ENCODE measurements around the gene MTARC1. TPM values are rescaled to one million over a fixed set of nuclear protein-coding genes. Genes with fewer than 3 reads are reported as not detected.

Gene MTARC1
- total RNA-seq (2021; ENCODE audit: unreplicated experiment) (0.74 TPM), Bru-seq, nascent RNA (percentile 23 among the genes with signal in this experiment), BruChase-seq, experiment 1, labeled RNA remaining after a 2-hour chase (percentile 30 among the genes with signal in this experiment), BruChase-seq, experiment 2, labeled RNA remaining after a 6-hour chase (percentile 28 among the genes with signal in this experiment)
- polyA plus RNA-seq (2012; ENCODE audit: insufficient read length): 0.30 TPM
- long read RNA-seq, full-length matches to known transcripts: 1 of 1 reads
- long read RNA-seq, partial matches to known transcripts: 0 of 1 reads
- long read RNA-seq, other reads (novel, unspliced or antisense): 0 of 1 reads

DNA sequence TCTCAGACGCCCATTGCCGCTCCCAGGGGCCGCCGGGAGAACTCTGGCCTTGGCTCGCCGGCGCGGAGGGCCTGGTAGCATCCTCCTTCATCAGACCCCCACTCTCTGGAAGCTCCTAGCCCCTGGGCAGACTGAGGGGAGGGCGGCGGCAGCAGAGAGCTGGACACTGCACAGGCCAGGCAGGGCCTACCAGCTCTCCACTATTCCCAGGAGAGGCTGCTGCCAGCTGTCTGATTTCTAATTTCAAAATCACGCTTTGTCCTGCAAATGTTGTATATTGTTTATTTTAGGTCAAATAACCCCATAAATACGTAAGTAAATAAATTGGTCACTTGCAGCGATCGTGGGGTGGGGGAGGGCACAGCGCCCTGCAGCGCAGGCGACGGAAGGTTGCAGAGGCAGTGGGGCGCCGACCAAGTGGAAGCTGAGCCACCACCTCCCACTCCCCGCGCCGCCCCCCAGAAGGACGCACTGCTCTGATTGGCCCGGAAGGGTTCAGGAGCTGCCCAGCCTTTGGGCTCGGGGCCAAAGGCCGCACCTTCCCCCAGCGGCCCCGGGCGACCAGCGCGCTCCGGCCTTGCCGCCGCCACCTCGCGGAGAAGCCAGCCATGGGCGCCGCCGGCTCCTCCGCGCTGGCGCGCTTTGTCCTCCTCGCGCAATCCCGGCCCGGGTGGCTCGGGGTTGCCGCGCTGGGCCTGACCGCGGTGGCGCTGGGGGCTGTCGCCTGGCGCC is at the start of gene MTARC1:
MTARC1 (plus strand) TSS at position 577 of the 732 bp plus-strand sequence; CDS start at position 609, 32 bp downstream.
- DNase-seq (ENCODE audit: low read depth, low spot score) (no peak), ATAC-seq (peak; percentile 77)
- Histone ChIP-seq H3K27ac (ENCODE audit: low read length) (no peak within 1 kb of the TSS), H3K4me1 (ENCODE audit: control insufficient read depth, insufficient read depth, low read length) (no peaks in the 10 kb centered on the region), H3K27me3 (ENCODE audit: control insufficient read depth, insufficient read depth, low read length) (no peaks in the 10 kb centered on the region), H3K36me3 (ENCODE audit: control insufficient read depth, insufficient read depth, low read length) (no peaks in the 10 kb centered on the region; the same call in 1 of the 2 replicates), H3K9me3 (ENCODE audit: control insufficient read depth, insufficient read depth, low read depth, low read length) (no peaks in the 10 kb centered on the region), H3K4me3 (ENCODE audit: low read depth in 2 of 2, low read length in 2 of 2) (peak within 1 kb of the TSS; percentile 40 to 47)
- no TSS peak for BruUV-seq (replicated peaks)
- CTCF ChIA-PET: interaction anchor here (0.6 to 0.7 kb wide), 3 partner anchors 107 to 418 kb away, joined by 3 to 4 read pairs (median 4); no protein-coding TSS in a partner anchor
- intact Hi-C loops (cut with micrococcal nuclease; ENCODE audit: unreplicated experiment) (no loop called here), in situ Hi-C loops (cut with HindIII; ENCODE audit: low pct_unique_long_range_greater_than_20kb, low sequenced_read_pairs) (no loop called here)
- TF ChIP-seq CTCF (IDR thresholded peaks at IDR 0.05) (peak; percentile 41), TCF7L2 (IDR thresholded peaks at IDR 0.05; ENCODE audit: low read depth, low read length) (no peak)
- POLR2A ChIA-PET: no interaction called here

- H3K27ac ChIP-seq (ENCODE audit: low read length): no peak overlapping the region
- no peaks in the 10 kb centered on the region for H3K27me3 ChIP-seq (ENCODE audit: control insufficient read depth, insufficient read depth, low read length)
- no TSS peak for BruUV-seq (replicated peaks)
- ChIA-PET POLR2A (no interaction called here), CTCF (interaction anchor here (1.0 kb wide), 1 partner anchor 8 kb away, joined by 4 read pairs; no protein-coding TSS in a partner anchor)
- no peaks in the 10 kb centered on the region for H3K4me1 ChIP-seq (ENCODE audit: control insufficient read depth, insufficient read depth, low read length)
- intact Hi-C loops (cut with micrococcal nuclease; ENCODE audit: unreplicated experiment): no loop called here
- no peak for ATAC-seq
- no peaks in the 10 kb centered on the region for H3K36me3 ChIP-seq (ENCODE audit: control insufficient read depth, insufficient read depth, low read length)
- H3K9me3 ChIP-seq (ENCODE audit: control insufficient read depth, insufficient read depth, low read depth, low read length): no peaks in the 10 kb centered on the region
- no peak overlapping the region for H3K4me3 ChIP-seq (ENCODE audit: low read depth in 2 of 2, low read length in 2 of 2)
- in situ Hi-C loops (cut with HindIII; ENCODE audit: low pct_unique_long_range_greater_than_20kb, low sequenced_read_pairs): no loop called here
- TF ChIP-seq SIN3A (IDR thresholded peaks at IDR 0.05; ENCODE audit: borderline replicate concordance, insufficient read depth, low read depth, low read length) (no peak), REST (IDR thresholded peaks at IDR 0.05; ENCODE audit: insufficient read depth in 1 of 2, low read depth in 2 of 2, low read length in 1 of 2) (no peak), CTCF (IDR thresholded peaks at IDR 0.05) (no peak), TCF7L2 (IDR thresholded peaks at IDR 0.05; ENCODE audit: low read depth, low read length) (no peak), POLR2AphosphoS5 (IDR thresholded peaks at IDR 0.05; ENCODE audit: low read depth, low read length) (no peak)
- DNase-seq (ENCODE audit: low read depth, low spot score): no peak
These were observed 45.4 kb upstream of the MTARC1 start for GRCh38 chr1:220741349-220741748.

Measured in Panc1 (cell line).